BJ (cell line): ENCODE results near the gene NPAS2. TPM values are rescaled to one million over a fixed set of nuclear protein-coding genes. Genes with fewer than 3 reads are reported as not detected.

Experiments used
- CTCF ChIA-PET: fragments of 350-600 bp; formaldehyde crosslinking; extraction: SDS; loops from one replicate; lab custom pipeline; 2021; ENCODE audit warnings: antibody characterized with exemption, inconsistent platforms; lab: Yijun Ruan, JAX
- POLR2A ChIA-PET: fragments of 300-600 bp; sonication (Branson Sonifier 250); formaldehyde crosslinking; extraction: SDS; loops from one replicate; lab custom pipeline; 2021; ENCODE audit warnings: antibody characterized with exemption; lab: Charles Lee
- DNase-seq: peaks from one replicate; pipeline ENCODE4 v3.0.0-alpha.2; 2011; ENCODE audit warnings: low read depth
- H3K27me3 ChIP-seq: 2 replicates; pipeline ENCODE4 v1.6.0; 2011; ENCODE audit warnings: low read length; ENCODE audit not compliant: control insufficient read depth, insufficient read depth
- H3K36me3 ChIP-seq: 2 replicates; pipeline ENCODE4 v1.5.1; 2011; ENCODE audit warnings: low read length; ENCODE audit not compliant: control insufficient read depth, insufficient read depth
- H3K4me3 ChIP-seq: 2 replicates; pipeline ENCODE4 v1.5.1; 2011; ENCODE audit warnings: low read depth, mild to moderate bottlenecking, control low read depth, low read length
- polyA plus RNA-seq: library from polyadenylated mRNA; depleted of rRNA; stranded (reverse); fragments of >200 nt; gene quantifications from 2 replicates; pipeline ENCODE4 v1.2.3, GENCODE V29; 2011
- TF ChIP-seq, protein P1 (sequence below): IDR thresholded peaks from 2 replicates; pipeline ENCODE4 v1.5.1; 2011; ENCODE audit warnings: low read depth, mild to moderate bottlenecking, control low read depth, inconsistent platforms, low read length, moderate library complexity; ENCODE audit not compliant: insufficient read depth

NPAS2 gene
- polyA plus RNA-seq, 1 experiment = 13.1 TPM

GRCh38 chr2:101004620-101005325 is 184.8 kb downstream of the NPAS2 start:
- POLR2A ChIA-PET = no interaction called here

DNA sequence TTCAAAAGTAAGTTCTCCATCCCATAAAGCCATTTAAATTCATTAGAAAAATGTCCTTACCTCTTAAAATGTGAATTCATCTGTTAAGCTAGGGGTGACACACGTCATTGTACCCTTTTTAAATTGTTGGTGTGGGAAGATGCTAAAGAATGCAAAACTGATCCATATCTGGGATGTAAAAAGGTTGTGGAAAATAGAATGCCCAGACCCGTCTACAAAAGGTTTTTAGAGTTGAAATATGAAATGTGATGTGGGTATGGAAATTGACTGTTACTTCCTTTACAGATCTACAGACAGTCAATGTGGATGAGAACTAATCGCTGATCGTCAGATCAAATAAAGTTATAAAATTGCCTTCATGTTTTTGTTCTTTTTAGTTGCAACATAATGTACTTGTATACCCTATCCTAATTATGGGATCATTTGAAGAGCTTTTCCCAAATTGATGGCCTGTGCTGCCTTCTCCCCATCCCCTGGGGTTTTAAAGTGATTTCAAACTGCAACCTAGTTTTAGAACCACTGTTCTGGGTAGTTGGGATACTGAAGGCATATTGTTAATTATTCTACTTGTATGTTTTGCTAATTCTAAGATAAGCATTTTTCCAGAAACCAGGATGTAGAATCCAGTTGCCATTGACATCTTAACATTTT is 186.3 kb downstream of the NPAS2 start:
- TF ChIP-seq, protein P1, sequence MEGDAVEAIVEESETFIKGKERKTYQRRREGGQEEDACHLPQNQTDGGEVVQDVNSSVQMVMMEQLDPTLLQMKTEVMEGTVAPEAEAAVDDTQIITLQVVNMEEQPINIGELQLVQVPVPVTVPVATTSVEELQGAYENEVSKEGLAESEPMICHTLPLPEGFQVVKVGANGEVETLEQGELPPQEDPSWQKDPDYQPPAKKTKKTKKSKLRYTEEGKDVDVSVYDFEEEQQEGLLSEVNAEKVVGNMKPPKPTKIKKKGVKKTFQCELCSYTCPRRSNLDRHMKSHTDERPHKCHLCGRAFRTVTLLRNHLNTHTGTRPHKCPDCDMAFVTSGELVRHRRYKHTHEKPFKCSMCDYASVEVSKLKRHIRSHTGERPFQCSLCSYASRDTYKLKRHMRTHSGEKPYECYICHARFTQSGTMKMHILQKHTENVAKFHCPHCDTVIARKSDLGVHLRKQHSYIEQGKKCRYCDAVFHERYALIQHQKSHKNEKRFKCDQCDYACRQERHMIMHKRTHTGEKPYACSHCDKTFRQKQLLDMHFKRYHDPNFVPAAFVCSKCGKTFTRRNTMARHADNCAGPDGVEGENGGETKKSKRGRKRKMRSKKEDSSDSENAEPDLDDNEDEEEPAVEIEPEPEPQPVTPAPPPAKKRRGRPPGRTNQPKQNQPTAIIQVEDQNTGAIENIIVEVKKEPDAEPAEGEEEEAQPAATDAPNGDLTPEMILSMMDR = no peak
- no peak for DNase-seq
- Histone ChIP-seq H3K36me3 (peaks cover 27% of the 10 kb centered on the region), H3K27me3 (no peaks in the 10 kb centered on the region), H3K4me3 (no peak overlapping the region)
- POLR2A ChIA-PET = no interaction called here
- CTCF ChIA-PET = interaction anchor here (0.8 to 2.7 kb wide), 2 partner anchors 31 to 276 kb away, joined by 3 to 7 read pairs; no protein-coding TSS in a partner anchor

More at GRCh38 chr2:101004620-101005325, 184.8 kb downstream of the NPAS2 start:
- Histone ChIP-seq H3K4me3 (no peak overlapping the region), H3K27me3 (no peaks in the 10 kb centered on the region), H3K36me3 (peaks cover 26% of the 10 kb centered on the region)
- TF ChIP-seq, protein P1 = no peak
- no peak for DNase-seq
- CTCF ChIA-PET = interaction anchor here (0.8 to 3.5 kb wide), 6 partner anchors 8 to 398 kb away, joined by 3 to 22 read pairs (median 4); no protein-coding TSS in a partner anchor

DNA sequence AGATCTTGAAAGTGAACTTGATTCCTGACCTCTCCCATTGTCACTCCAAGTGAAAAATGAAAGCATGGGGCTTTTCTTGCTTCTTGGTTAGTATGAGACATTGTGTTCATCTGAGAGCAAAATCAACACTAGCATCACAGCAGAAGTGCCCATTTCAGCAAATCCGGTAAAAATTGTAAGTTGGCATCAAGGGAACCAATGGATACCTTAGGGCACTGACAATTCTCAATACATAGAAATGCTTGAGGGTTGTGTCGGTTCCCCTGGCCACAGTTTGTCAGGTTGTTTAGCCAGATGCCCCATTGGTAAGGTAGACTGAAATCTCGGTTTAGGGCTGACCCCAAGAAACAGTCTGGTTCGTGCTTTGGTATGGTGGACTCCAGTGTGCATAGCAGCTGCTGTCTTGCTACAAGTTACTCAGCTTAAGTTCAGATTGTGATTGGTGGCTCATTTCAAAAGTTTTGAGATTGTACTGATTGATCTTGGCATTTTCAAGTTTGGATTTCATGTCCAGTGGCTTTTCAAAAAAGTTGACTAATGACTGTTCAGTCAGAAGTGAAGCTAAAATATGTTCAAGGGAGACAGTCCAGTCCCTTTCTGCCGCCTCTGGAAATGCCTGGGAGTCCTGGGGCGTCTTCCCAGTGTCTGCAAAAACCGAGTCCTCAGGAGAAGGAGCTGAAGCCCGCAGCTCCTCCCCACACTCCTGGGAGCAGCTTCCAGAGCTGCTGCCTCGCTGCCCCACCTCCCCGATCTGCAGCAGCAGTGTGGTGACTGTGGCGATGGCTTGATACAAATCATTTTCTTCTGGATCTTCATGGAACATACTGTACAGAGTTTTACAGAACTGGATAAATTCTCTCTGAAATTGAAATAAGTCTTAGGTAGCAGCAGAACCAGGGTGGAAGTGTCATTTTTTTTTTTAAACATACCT is 187.7 kb downstream of the NPAS2 start:
- CTCF ChIA-PET = interaction anchor here (0.8 to 1.5 kb wide), 3 partner anchors 145 to 274 kb away, joined by 3 to 4 read pairs (median 3); no protein-coding TSS in a partner anchor
- TF ChIP-seq, protein P1 = no peak
- no peaks in the 10 kb centered on the region for H3K27me3 ChIP-seq
- peaks cover 27% of the 10 kb centered on the region for H3K36me3 ChIP-seq
- POLR2A ChIA-PET = interaction anchor here (0.6 kb wide), 1 partner anchor 262 kb away, joined by 4 read pairs; no protein-coding TSS in a partner anchor
- DNase-seq = no peak
- H3K4me3 ChIP-seq = no peak overlapping the region

GRCh38 chr2:101011152-101011551 is 191.2 kb downstream of the NPAS2 start:
- ChIA-PET CTCF (interaction anchor here (1.0 kb wide), 1 partner anchor 194 kb away, joined by 3 read pairs; no protein-coding TSS in a partner anchor), POLR2A (no interaction called here)
- Histone ChIP-seq H3K4me3 (no peak overlapping the region), H3K36me3 (peaks cover 10% of the 10 kb centered on the region), H3K27me3 (no peaks in the 10 kb centered on the region)
- DNase-seq = no peak
- TF ChIP-seq, protein P1 = no peak
